B cell (primary cell): ENCODE results near the gene SGCD. TPM values are rescaled to one million over a fixed set of nuclear protein-coding genes. Genes with fewer than 3 reads are reported as not detected.

ENCODE experiments used
- ATAC-seq: fragments of 200-7000 bp; cut with Tn5 transposase; one replicate; pipeline ENCODE4 v1.10.0; 2021; ENCODE audit warnings: low read depth, mild to moderate bottlenecking, moderate number of reproducible peaks, moderate library complexity
- CTCF ChIA-PET: fragments of 350-600 bp; sonication (Branson Sonifier 250); formaldehyde crosslinking; loops from one replicate; lab custom pipeline; 2021; ENCODE audit warnings: antibody characterized with exemption, inconsistent platforms; lab: Charles Lee
- POLR2A ChIA-PET: fragments of 350-600 bp; sonication (Branson Sonifier 250); formaldehyde crosslinking; loops from one replicate; lab custom pipeline; 2021; ENCODE audit warnings: antibody characterized with exemption; lab: Charles Lee
- DNase-seq: peaks from one replicate; pipeline ENCODE4 v3.0.0; 2013
- H2AFZ ChIP-seq: 2 replicates; pipeline ENCODE4 v1.6.1; 2012; ENCODE audit warnings: mild to moderate bottlenecking, low read depth, low read length; ENCODE audit not compliant: insufficient read depth, poor library complexity, severe bottlenecking
- H3K27ac ChIP-seq, 2 donors: 1 replicate in 1 of 2; 2 replicates in 1 of 2; pipeline ENCODE4 v1.5.1; 2012 to 2013; ENCODE audit warnings: low read length in 2 of 2, mild to moderate bottlenecking in 2 of 2, moderate library complexity in 1 of 2
- H3K27me3 ChIP-seq, 4 experiments: fragments of 200-600 bp in 1 of 4; sonication (generic) in 1 of 4; replicated peaks in 1 of 4; 1 replicate in 2 of 4; 2 replicates in 2 of 4; pipeline versions ENCODE4 v1.6.1 to v1.7.0; 2013 to 2016; ENCODE audit warnings: low read length in 3 of 4, mild to moderate bottlenecking in 2 of 4, mixed read lengths in 1 of 4, moderate library complexity in 1 of 4; ENCODE audit not compliant: insufficient read depth in 4 of 4, control insufficient read depth in 3 of 4; ENCODE audit errors: control extremely low read depth in 1 of 4
- H3K36me3 ChIP-seq, 2 experiments: replicated peaks in 1 of 2; 1 replicate in 1 of 2; 2 replicates in 1 of 2; pipeline versions ENCODE4 v1.6.1 to v1.7.1; 2013; ENCODE audit warnings: low read length in 1 of 2; ENCODE audit not compliant: insufficient read depth in 2 of 2, control insufficient read depth in 1 of 2; ENCODE audit errors: control extremely low read depth in 1 of 2, extremely low read depth in 1 of 2
- H3K4me1 ChIP-seq, 2 donors: fragments of 200-600 bp in 1 of 2; sonication (generic) in 1 of 2; 1 replicate in 1 of 2; 2 replicates in 1 of 2; pipeline versions ENCODE4 v1.5.1 to v1.6.1; 2013 to 2017; ENCODE audit warnings: low read length in 2 of 2; ENCODE audit not compliant: control insufficient read depth in 2 of 2, insufficient read depth in 2 of 2
- H3K4me2 ChIP-seq: replicated peaks from 2 replicates; pipeline ENCODE3; 2012; ENCODE audit warnings: mild to moderate bottlenecking, low read depth, low read length; ENCODE audit not compliant: poor library complexity, severe bottlenecking
- H3K4me3 ChIP-seq, 5 experiments: fragments of 200-600 bp in 1 of 5; sonication (generic) in 1 of 5; 1 replicate in 3 of 5; 2 replicates in 2 of 5; pipeline versions ENCODE4 v1.5.1 to v1.7.0; 2011 to 2016; ENCODE audit warnings: low read length in 4 of 5, mild to moderate bottlenecking in 4 of 5, low read depth in 2 of 5, control low read depth in 1 of 5, moderate library complexity in 1 of 5; ENCODE audit not compliant: insufficient read depth in 1 of 5; ENCODE audit errors: control extremely low read depth in 1 of 5, extremely low read depth in 1 of 5
- H3K79me2 ChIP-seq: fragments of 200-600 bp; sonication (generic); one replicate; pipeline ENCODE4 v1.6.0; 2016; ENCODE audit warnings: low read length; ENCODE audit not compliant: control insufficient read depth, insufficient read depth
- H3K9ac ChIP-seq: fragments of 200-600 bp; sonication (generic); 2 replicates; pipeline ENCODE4 v1.6.1; 2017; ENCODE audit warnings: mild to moderate bottlenecking, low read length, moderate library complexity
- H3K9me3 ChIP-seq, 3 donors: one replicate each; pipeline versions ENCODE4 v1.6.1 to v1.7.1; 2013; ENCODE audit warnings: low read length in 2 of 3; ENCODE audit not compliant: control insufficient read depth in 2 of 3, insufficient read depth in 1 of 3; ENCODE audit errors: control extremely low read depth in 1 of 3
- H4K20me1 ChIP-seq: 2 replicates; pipeline ENCODE4 v1.6.0; 2012; ENCODE audit warnings: mild to moderate bottlenecking, low read length; ENCODE audit not compliant: insufficient read depth, control insufficient read depth, poor library complexity, severe bottlenecking
- H3K27ac Mint-ChIP-seq: one replicate; pipeline ENCODE4 v1.8.0; 2021; ENCODE audit warnings: mixed read lengths
- H3K27me3 Mint-ChIP-seq: one replicate; pipeline ENCODE4 v1.8.0; 2021; ENCODE audit warnings: mixed read lengths
- H3K4me1 Mint-ChIP-seq: one replicate; pipeline ENCODE4 v1.8.0; 2021; ENCODE audit warnings: mixed read lengths
- H3K4me3 Mint-ChIP-seq: one replicate; pipeline ENCODE4 v1.8.0; 2021; ENCODE audit warnings: mixed read lengths
- H3K9me3 Mint-ChIP-seq: one replicate; pipeline ENCODE4 v1.8.0; 2022; ENCODE audit warnings: mixed read lengths; ENCODE audit not compliant: insufficient read depth
- EZH2 ChIP-seq: IDR thresholded peaks from 2 replicates; pipeline ENCODE4 v1.6.1; 2012; ENCODE audit warnings: borderline replicate concordance, low read depth, mild to moderate bottlenecking, moderate library complexity, low read length; ENCODE audit not compliant: insufficient read depth, poor library complexity, severe bottlenecking
- WGBS: methylation state at CpG from one replicate; pipeline ENCODE4 v1.1.5; 2013; ENCODE audit warnings: missing lambda C conversion rate; ENCODE audit not compliant: insufficient coverage; 5-methylcytosine and 5-hydroxymethylcytosine counted together
- intact Hi-C: fragments of 100-400 bp; cut with micrococcal nuclease; formaldehyde crosslinking; loops from one replicate; pipeline ENCODE4 v1.10.0; 2022
- polyA plus RNA-seq: library from polyadenylated mRNA; depleted of rRNA; stranded (reverse); fragments of >200 nt; gene quantifications from 2 replicates; pipeline ENCODE4 v1.2.3, GENCODE V29; 2012
- total RNA-seq, 2 donors: library from RNA; stranded (reverse); fragments of 120-200 nt in 1 of 2; gene quantifications; 1 replicate in 1 of 2; 2 replicates in 1 of 2; pipeline versions ENCODE4 v1.2.3 to v1.2.4, GENCODE V29; 2013 to 2022
- TF ChIP-seq, protein P1 (sequence below): fragments of 200-600 bp; IDR thresholded peaks from one replicate; pipeline ENCODE4 v1.8.0; 2022; ENCODE audit warnings: antibody characterized with exemption, mild to moderate bottlenecking

Gene SGCD
- total and polyA plus RNA-seq, 2 donors (not counting 1 experiment from before 2014, with no cell fraction given) = not detected

DNA sequence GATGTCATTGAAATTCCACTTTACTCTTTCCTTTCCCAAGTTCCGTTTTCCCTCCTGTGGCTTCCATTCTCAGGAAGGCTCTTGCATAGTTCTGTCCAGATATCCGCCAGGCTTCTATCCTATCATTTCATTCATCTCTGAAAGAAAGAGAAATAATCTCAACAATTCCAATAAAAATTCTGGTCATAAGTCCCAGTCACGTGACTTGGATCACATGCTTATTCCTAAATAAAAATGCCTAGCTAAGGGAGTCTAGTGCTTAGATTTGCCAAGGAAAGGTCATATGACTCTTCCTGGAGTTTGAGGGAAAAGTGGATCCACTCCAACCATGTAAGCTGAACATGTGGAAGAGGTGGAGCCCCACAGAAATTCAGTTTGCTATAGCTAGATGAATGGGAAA lies 377.2 kb downstream of the SGCD start:
- Mint-ChIP-seq H3K9me3 (no peaks in the 10 kb centered on the region), H3K4me1 (no peaks in the 10 kb centered on the region), H3K4me3 (no peak overlapping the region), H3K27ac (no peak overlapping the region), H3K27me3 (peaks cover 28% of the 10 kb centered on the region)
- H3K4me2 ChIP-seq = no peak overlapping the region
- no peaks in the 10 kb centered on the region for H3K36me3 ChIP-seq
- H3K79me2 ChIP-seq = no peaks in the 10 kb centered on the region
- DNase-seq (no peak), ATAC-seq (no peak)
- ChIA-PET CTCF (interaction anchor here (0.7 kb wide), 1 partner anchor 18 kb away, joined by 4 read pairs; no protein-coding TSS in a partner anchor), POLR2A (no interaction called here)
- no peaks in the 10 kb centered on the region for H3K4me1 ChIP-seq
- no peak overlapping the region for H3K27ac ChIP-seq
- no peaks in the 10 kb centered on the region for H4K20me1 ChIP-seq
- no peaks in the 10 kb centered on the region for H3K9me3 ChIP-seq
- H2AFZ ChIP-seq = no peak overlapping the region
- intact Hi-C loops = no loop called here
- no peak for TF ChIP-seq EZH2
- TF ChIP-seq, protein P1, sequence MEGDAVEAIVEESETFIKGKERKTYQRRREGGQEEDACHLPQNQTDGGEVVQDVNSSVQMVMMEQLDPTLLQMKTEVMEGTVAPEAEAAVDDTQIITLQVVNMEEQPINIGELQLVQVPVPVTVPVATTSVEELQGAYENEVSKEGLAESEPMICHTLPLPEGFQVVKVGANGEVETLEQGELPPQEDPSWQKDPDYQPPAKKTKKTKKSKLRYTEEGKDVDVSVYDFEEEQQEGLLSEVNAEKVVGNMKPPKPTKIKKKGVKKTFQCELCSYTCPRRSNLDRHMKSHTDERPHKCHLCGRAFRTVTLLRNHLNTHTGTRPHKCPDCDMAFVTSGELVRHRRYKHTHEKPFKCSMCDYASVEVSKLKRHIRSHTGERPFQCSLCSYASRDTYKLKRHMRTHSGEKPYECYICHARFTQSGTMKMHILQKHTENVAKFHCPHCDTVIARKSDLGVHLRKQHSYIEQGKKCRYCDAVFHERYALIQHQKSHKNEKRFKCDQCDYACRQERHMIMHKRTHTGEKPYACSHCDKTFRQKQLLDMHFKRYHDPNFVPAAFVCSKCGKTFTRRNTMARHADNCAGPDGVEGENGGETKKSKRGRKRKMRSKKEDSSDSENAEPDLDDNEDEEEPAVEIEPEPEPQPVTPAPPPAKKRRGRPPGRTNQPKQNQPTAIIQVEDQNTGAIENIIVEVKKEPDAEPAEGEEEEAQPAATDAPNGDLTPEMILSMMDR = no peak
- H3K4me3 ChIP-seq = no peak overlapping the region
- 100% methylated on average over 2 of the region's 3 CpGs for WGBS
- H3K27me3 ChIP-seq = no peaks in the 10 kb centered on the region
- H3K9ac ChIP-seq = no peak overlapping the region

DNA sequence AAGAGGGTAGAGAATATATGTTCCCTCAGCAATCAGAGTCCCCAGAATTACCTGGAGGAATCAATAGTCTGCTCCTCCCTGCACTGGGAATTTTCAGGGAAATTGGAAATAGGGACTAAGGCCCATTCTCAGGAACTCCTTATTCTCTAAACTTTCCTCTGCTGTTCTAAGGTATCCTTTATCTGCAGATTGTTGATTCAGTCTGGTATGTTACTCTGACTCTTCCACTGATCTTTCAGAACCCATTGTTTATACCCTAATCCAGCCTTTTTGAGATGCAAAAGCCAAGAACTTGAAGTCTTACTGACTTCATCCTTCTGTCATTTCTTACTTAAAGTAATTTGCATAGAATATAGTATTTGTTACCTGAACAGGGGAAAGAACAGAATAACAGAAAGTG lies 379.7 kb downstream of the SGCD start:
- Histone ChIP-seq H3K4me1 (no peaks in the 10 kb centered on the region), H3K4me2 (no peak overlapping the region), H3K9me3 (no peaks in the 10 kb centered on the region), H3K9ac (no peak overlapping the region), H3K27ac (no peak overlapping the region), H3K4me3 (no peak overlapping the region), H3K27me3 (no peaks in the 10 kb centered on the region), H3K36me3 (no peaks in the 10 kb centered on the region), H4K20me1 (no peaks in the 10 kb centered on the region), H3K79me2 (no peaks in the 10 kb centered on the region), H2AFZ (no peak overlapping the region)
- Mint-ChIP-seq H3K27me3 (peaks cover 27% of the 10 kb centered on the region), H3K9me3 (no peaks in the 10 kb centered on the region), H3K4me1 (no peaks in the 10 kb centered on the region), H3K4me3 (no peak overlapping the region), H3K27ac (no peak overlapping the region)
- ATAC-seq = no peak
- intact Hi-C loops = no loop called here
- TF ChIP-seq EZH2 = no peak
- no peak for DNase-seq
- CTCF ChIA-PET = no interaction called here
- POLR2A ChIA-PET = no interaction called here
